Colonic mucosa (tissue), 4 donors: ENCODE measurements around the gene DLEU7. TPM values are rescaled to one million over a fixed set of nuclear protein-coding genes. Genes with fewer than 3 reads are reported as not detected.

Source experiments
- DNase-seq: peaks from one replicate; pipeline ENCODE4 v3.0.0-alpha.2; 2020
- H3K27ac ChIP-seq: fragments of 200-600 bp; one replicate; pipeline ENCODE4 v1.8.0; 2021
- H3K27me3 ChIP-seq: fragments of 200-600 bp; one replicate; pipeline ENCODE4 v1.8.0; 2021
- H3K36me3 ChIP-seq: fragments of 200-600 bp; one replicate; pipeline ENCODE4 v1.8.0; 2021
- H3K4me1 ChIP-seq: fragments of 200-600 bp; one replicate; pipeline ENCODE4 v1.8.0; 2021; ENCODE audit warnings: mild to moderate bottlenecking
- H3K4me3 ChIP-seq: fragments of 200-600 bp; one replicate; pipeline ENCODE4 v1.8.0; 2021
- H3K9ac ChIP-seq, 2 donors: one replicate each; pipeline ENCODE4 v1.7.0; 2013; ENCODE audit warnings: control low read depth in 2 of 2, low read depth in 2 of 2, low read length in 2 of 2
- H3K9me3 ChIP-seq: fragments of 200-600 bp; one replicate; pipeline ENCODE4 v1.8.0; 2021
- CTCF ChIP-seq: fragments of 200-600 bp; IDR thresholded peaks from one replicate; pipeline ENCODE4 v1.8.0; 2022; ENCODE audit warnings: antibody characterized with exemption, mild to moderate bottlenecking
- intact Hi-C: fragments of 100-400 bp; cut with DNase I; formaldehyde crosslinking; loops from one replicate; pipeline ENCODE4 v1.14.1; 2022
- total RNA-seq, 2 donors: library from RNA; stranded (reverse); fragmentation: NEBNext Ultra II Directional in 1 of 2; extraction: Animal tissue kit (Norgen Biotek cat#: 25700) in 1 of 2; gene quantifications; one replicate each; pipeline ENCODE4 v1.2.1, GENCODE V29; 2021
- donor health status: healthy.
- donor health status: DM: no; HTN: no; CAD: no.
- donor health status: DM: no; HTN: no; CAD: no.

Gene DLEU7
- total RNA-seq, 2 donors from 2014 or later = 0.11 TPM; not detected in 1

GRCh38 chr13:50783717-50784290, 59.7 kb downstream of the DLEU7 start:
- Histone ChIP-seq H3K27me3 (no peaks in the 10 kb centered on the region), H3K27ac (no peak overlapping the region), H3K9me3 (no peaks in the 10 kb centered on the region), H3K9ac (no peak overlapping the region), H3K4me3 (no peak overlapping the region), H3K36me3 (no peaks in the 10 kb centered on the region), H3K4me1 (no peaks in the 10 kb centered on the region)
- no peak for DNase-seq
- TF ChIP-seq CTCF = no peak
- intact Hi-C loops = no loop called here

GRCh38 chr13:50783066-50783465, 60.4 kb downstream of the DLEU7 start:
- intact Hi-C loops = no loop called here
- Histone ChIP-seq H3K27me3 (no peaks in the 10 kb centered on the region), H3K27ac (no peak overlapping the region), H3K4me3 (no peak overlapping the region), H3K36me3 (no peaks in the 10 kb centered on the region), H3K4me1 (no peaks in the 10 kb centered on the region), H3K9me3 (no peaks in the 10 kb centered on the region), H3K9ac (no peak overlapping the region)
- no peak for TF ChIP-seq CTCF
- DNase-seq = no peak

GRCh38 chr13:50780201-50781015, 63.1 kb downstream of the DLEU7 start:
- Histone ChIP-seq H3K27ac (no peak overlapping the region), H3K4me1 (no peaks in the 10 kb centered on the region), H3K27me3 (no peaks in the 10 kb centered on the region), H3K9ac (no peak overlapping the region), H3K36me3 (no peaks in the 10 kb centered on the region), H3K4me3 (no peak overlapping the region), H3K9me3 (no peaks in the 10 kb centered on the region)
- TF ChIP-seq CTCF = no peak
- no peak for DNase-seq
- intact Hi-C loops = no loop called here

GRCh38 chr13:50779443-50780200, 63.9 kb downstream of the DLEU7 start:
- no peak overlapping the region for H3K4me3 ChIP-seq
- no peak for DNase-seq
- TF ChIP-seq CTCF = no peak
- H3K9ac ChIP-seq = no peak overlapping the region
- no peaks in the 10 kb centered on the region for H3K9me3 ChIP-seq
- no peaks in the 10 kb centered on the region for H3K36me3 ChIP-seq
- H3K27ac ChIP-seq = no peak overlapping the region
- no peaks in the 10 kb centered on the region for H3K4me1 ChIP-seq
- no peaks in the 10 kb centered on the region for H3K27me3 ChIP-seq
- intact Hi-C loops = no loop called here

Other genes with a start within 250 kb of the DLEU7 start
- 10 to 100 TPM; 22.1 to 30.1 TPM for gene RNASEH2B, start 66.1 kb upstream of the DLEU7 start, total RNA-seq